Measurements from ENCODE around the gene CISTR.

GRCh38 chr12:53712059-53712643 lies 39.6 kb downstream of the CISTR start:
- TF ChIP-seq CTCF (IDR thresholded peaks at IDR 0.05; ENCODE audit: low read length) (no peak), EZH2 (IDR thresholded peaks at IDR 0.05; ENCODE audit: borderline replicate concordance, low read length) (no peak)
